ENCODE measurements around the gene BCL2.

DNA sequence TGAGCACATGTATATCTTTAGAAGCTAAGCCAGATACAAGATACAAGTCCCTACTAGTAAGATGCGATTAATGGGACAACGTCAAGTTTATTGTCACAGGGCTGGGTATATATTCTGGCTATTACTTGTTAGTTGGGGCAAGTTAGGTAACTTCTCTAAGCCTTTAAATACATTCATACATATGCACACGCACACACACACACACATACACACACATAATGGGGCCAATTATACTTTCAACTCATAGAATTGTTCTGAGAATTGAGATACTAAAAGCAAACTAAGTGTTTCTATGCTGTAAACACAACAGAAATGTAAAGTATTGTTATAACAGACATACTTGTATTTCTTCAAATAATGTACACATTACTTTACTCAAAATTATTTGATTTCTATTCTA lies 116.1 kb downstream of the BCL2 start:
- TF ChIP-seq, protein P1, sequence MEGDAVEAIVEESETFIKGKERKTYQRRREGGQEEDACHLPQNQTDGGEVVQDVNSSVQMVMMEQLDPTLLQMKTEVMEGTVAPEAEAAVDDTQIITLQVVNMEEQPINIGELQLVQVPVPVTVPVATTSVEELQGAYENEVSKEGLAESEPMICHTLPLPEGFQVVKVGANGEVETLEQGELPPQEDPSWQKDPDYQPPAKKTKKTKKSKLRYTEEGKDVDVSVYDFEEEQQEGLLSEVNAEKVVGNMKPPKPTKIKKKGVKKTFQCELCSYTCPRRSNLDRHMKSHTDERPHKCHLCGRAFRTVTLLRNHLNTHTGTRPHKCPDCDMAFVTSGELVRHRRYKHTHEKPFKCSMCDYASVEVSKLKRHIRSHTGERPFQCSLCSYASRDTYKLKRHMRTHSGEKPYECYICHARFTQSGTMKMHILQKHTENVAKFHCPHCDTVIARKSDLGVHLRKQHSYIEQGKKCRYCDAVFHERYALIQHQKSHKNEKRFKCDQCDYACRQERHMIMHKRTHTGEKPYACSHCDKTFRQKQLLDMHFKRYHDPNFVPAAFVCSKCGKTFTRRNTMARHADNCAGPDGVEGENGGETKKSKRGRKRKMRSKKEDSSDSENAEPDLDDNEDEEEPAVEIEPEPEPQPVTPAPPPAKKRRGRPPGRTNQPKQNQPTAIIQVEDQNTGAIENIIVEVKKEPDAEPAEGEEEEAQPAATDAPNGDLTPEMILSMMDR (IDR thresholded peaks at IDR 0.05 in 2 of 3, conservative IDR thresholded peaks at IDR 0.05 in 1 of 3; ENCODE audit: borderline replicate concordance in 1 of 3, insufficient read depth in 1 of 3, low read depth in 2 of 3, low read length in 2 of 3): no peak
- no peak for TF ChIP-seq ZNF274 (IDR thresholded peaks at IDR 0.05; ENCODE audit: low read depth, low read length)
- TF ChIP-seq POLR2AphosphoS5 (IDR thresholded peaks at IDR 0.05; ENCODE audit: low read depth, low read length): no peak
- TF ChIP-seq CEBPB (IDR thresholded peaks at IDR 0.05; ENCODE audit: low read depth): no peak
- TF ChIP-seq POLR2A (IDR thresholded peaks at IDR 0.05; ENCODE audit: borderline replicate concordance, extremely low read depth, insufficient read depth, insufficient read length): no peak
- no peak for TF ChIP-seq YY1 (IDR thresholded peaks at IDR 0.05; ENCODE audit: extremely low read depth, insufficient replicate concordance, low read depth, low read length)
- no peak for TF ChIP-seq EZH2phosphoT487 (IDR thresholded peaks at IDR 0.05; ENCODE audit: borderline replicate concordance)
- TF ChIP-seq REST (IDR thresholded peaks at IDR 0.05; ENCODE audit: low read depth): no peak
- TF ChIP-seq TCF7L2 (IDR thresholded peaks at IDR 0.05; ENCODE audit: borderline replicate concordance, extremely low read depth, insufficient read depth, insufficient read length): no peak
- TF ChIP-seq EZH2 (IDR thresholded peaks at IDR 0.05): no peak
- no peak for TF ChIP-seq SIN3A (IDR thresholded peaks at IDR 0.05; ENCODE audit: low read depth)
- no peak for TF ChIP-seq RAD21 (IDR thresholded peaks at IDR 0.05; ENCODE audit: low read depth)
- no peak for TF ChIP-seq SRF (IDR thresholded peaks at IDR 0.05; ENCODE audit: low read depth)
- TF ChIP-seq ATF3 (IDR thresholded peaks at IDR 0.05): no peak
